H9 (cell line): ENCODE results near the gene TMEM272. TPM values are rescaled to one million over a fixed set of nuclear protein-coding genes. Genes with fewer than 3 reads are reported as not detected.

ENCODE experiments used
- DNase-seq: peaks from one replicate; pipeline ENCODE4 v3.0.0-alpha.2; 2017
- H2AFZ ChIP-seq: one replicate; pipeline ENCODE4 v1.6.1; 2013; ENCODE audit warnings: mild to moderate bottlenecking, low read length, control low read depth, moderate library complexity
- H2AK5ac ChIP-seq: 2 replicates; pipeline ENCODE4 v1.6.1; 2013; ENCODE audit warnings: low read length, control low read depth, mixed read lengths; ENCODE audit not compliant: insufficient read length
- H2BK120ac ChIP-seq: one replicate; pipeline ENCODE4 v1.6.1; 2013; ENCODE audit warnings: low read depth, mild to moderate bottlenecking, low read length, control low read depth, inconsistent platforms; ENCODE audit not compliant: poor library complexity, severe bottlenecking
- H2BK12ac ChIP-seq: 2 replicates; pipeline ENCODE4 v1.6.1; 2013; ENCODE audit warnings: low read length, control low read depth, mixed read lengths, low read depth; ENCODE audit not compliant: insufficient read length
- H2BK15ac ChIP-seq: 2 replicates; pipeline ENCODE4 v1.6.1; 2013; ENCODE audit warnings: low read depth, low read length, control low read depth
- H2BK20ac ChIP-seq: one replicate; pipeline ENCODE4 v1.6.1; 2013; ENCODE audit warnings: low read depth, mild to moderate bottlenecking, low read length, control low read depth, inconsistent platforms; ENCODE audit not compliant: poor library complexity, severe bottlenecking
- H2BK5ac ChIP-seq: 2 replicates; pipeline ENCODE4 v1.6.1; 2013; ENCODE audit warnings: low read length, control low read depth, mixed read lengths; ENCODE audit not compliant: insufficient read length
- H3K14ac ChIP-seq: 2 replicates; pipeline ENCODE4 v1.6.1; 2013; ENCODE audit warnings: low read length, control low read depth; ENCODE audit not compliant: insufficient read depth
- H3K18ac ChIP-seq: 2 replicates; pipeline ENCODE4 v1.6.1; 2013; ENCODE audit warnings: low read depth, mild to moderate bottlenecking, mixed read lengths, low read length, control low read depth; ENCODE audit not compliant: insufficient read length
- H3K23ac ChIP-seq: 2 replicates; pipeline ENCODE4 v1.6.1; 2013; ENCODE audit warnings: low read length, control low read depth, mixed read lengths, low read depth; ENCODE audit not compliant: insufficient read length
- H3K23me2 ChIP-seq: 2 replicates; pipeline ENCODE4 v1.6.1; 2013; ENCODE audit warnings: low read depth, mild to moderate bottlenecking, mixed read lengths, low read length, control low read depth; ENCODE audit not compliant: insufficient read length, poor library complexity, severe bottlenecking
- H3K27ac ChIP-seq: 2 replicates; pipeline ENCODE4 v1.5.1; 2013; ENCODE audit warnings: low read length, control low read depth, mixed read lengths, low read depth; ENCODE audit not compliant: insufficient read length
- H3K27me3 ChIP-seq: 2 replicates; pipeline ENCODE4 v1.6.1; 2013; ENCODE audit warnings: low read length, control low read depth, inconsistent platforms; ENCODE audit not compliant: insufficient read depth
- H3K4ac ChIP-seq: 2 replicates; pipeline ENCODE4 v1.6.1; 2013; ENCODE audit warnings: low read depth, mild to moderate bottlenecking, control low read depth, inconsistent platforms, low read length, moderate library complexity
- H3K4me1 ChIP-seq: 2 replicates; pipeline ENCODE4 v1.6.1; 2013; ENCODE audit warnings: low read length, control low read depth, inconsistent platforms; ENCODE audit not compliant: insufficient read depth
- H3K4me2 ChIP-seq: 2 replicates; pipeline ENCODE4 v1.6.1; 2013; ENCODE audit warnings: low read length, control low read depth, mixed read lengths; ENCODE audit not compliant: insufficient read length, insufficient read depth
- H3K56ac ChIP-seq: 2 replicates; pipeline ENCODE4 v1.6.1; 2013; ENCODE audit warnings: low read depth, mild to moderate bottlenecking, mixed read lengths, low read length, control low read depth; ENCODE audit not compliant: insufficient read length
- H3K79me1 ChIP-seq: 2 replicates; pipeline ENCODE4 v1.6.1; 2013; ENCODE audit warnings: low read depth, mild to moderate bottlenecking, moderate library complexity, low read length, control low read depth, inconsistent platforms; ENCODE audit not compliant: insufficient read depth, poor library complexity, severe bottlenecking
- H3K79me2 ChIP-seq: 2 replicates; pipeline ENCODE4 v1.6.1; 2013; ENCODE audit warnings: low read length, control low read depth, inconsistent platforms; ENCODE audit not compliant: insufficient read depth
- H3K9ac ChIP-seq: 2 replicates; pipeline ENCODE4 v1.6.1; 2013; ENCODE audit warnings: low read length, control low read depth, mixed read lengths; ENCODE audit not compliant: insufficient read length; ENCODE audit errors: extremely low read depth
- H3K9me3 ChIP-seq: one replicate; pipeline ENCODE4 v1.6.1; 2013; ENCODE audit warnings: low read depth, low read length, inconsistent platforms; ENCODE audit not compliant: control insufficient read depth
- H3T11ph ChIP-seq: one replicate; pipeline ENCODE4 v1.6.1; 2013; ENCODE audit warnings: mild to moderate bottlenecking, low read length, control low read depth, inconsistent platforms
- H4K20me1 ChIP-seq: one replicate; pipeline ENCODE4 v1.6.1; 2013; ENCODE audit not compliant: control insufficient read depth, insufficient read length, insufficient read depth
- H4K5ac ChIP-seq: 2 replicates; pipeline ENCODE4 v1.6.1; 2013; ENCODE audit warnings: low read depth, mild to moderate bottlenecking, mixed read lengths, low read length, control low read depth; ENCODE audit not compliant: insufficient read length
- H4K8ac ChIP-seq: replicated peaks from 2 replicates; pipeline ENCODE4 v1.6.1; 2013; ENCODE audit warnings: low read length, control low read depth, mixed read lengths, low read depth; ENCODE audit not compliant: insufficient read length
- H4K91ac ChIP-seq: 2 replicates; pipeline ENCODE4 v1.6.1; 2013; ENCODE audit warnings: low read depth, mild to moderate bottlenecking, moderate library complexity, mixed read lengths, low read length, control low read depth; ENCODE audit not compliant: insufficient read length
- H3K27ac Mint-ChIP-seq, 3 experiments: 2 replicates in 2 of 3; 3 replicates in 1 of 3; pipeline ENCODE4 v1.8.0; 2020 to 2021; ENCODE audit warnings: mixed read lengths in 3 of 3, mild to moderate bottlenecking in 1 of 3, moderate library complexity in 1 of 3
- H3K27me3 Mint-ChIP-seq: 2 replicates; pipeline ENCODE4 v1.8.0; 2021; ENCODE audit warnings: low read depth, mild to moderate bottlenecking, moderate library complexity, mixed read lengths
- H3K36me3 Mint-ChIP-seq, 3 experiments: 2 replicates in 2 of 3; 3 replicates in 1 of 3; pipeline ENCODE4 v1.8.0; 2020 to 2021; ENCODE audit warnings: low read depth in 3 of 3, mixed read lengths in 3 of 3; ENCODE audit not compliant: insufficient read depth in 1 of 3
- H3K4me1 Mint-ChIP-seq, 2 experiments: 2 replicates each; pipeline ENCODE4 v1.8.0; 2020; ENCODE audit warnings: mixed read lengths in 2 of 2
- H3K4me3 Mint-ChIP-seq, 2 experiments: 2 replicates in 1 of 2; 3 replicates in 1 of 2; pipeline ENCODE4 v1.8.0; 2020 to 2021; ENCODE audit warnings: mild to moderate bottlenecking in 2 of 2, mixed read lengths in 2 of 2, moderate library complexity in 1 of 2
- H3K9me3 Mint-ChIP-seq, 2 experiments: 2 replicates in 1 of 2; 3 replicates in 1 of 2; pipeline ENCODE4 v1.8.0; 2020; ENCODE audit warnings: mild to moderate bottlenecking in 2 of 2, mixed read lengths in 2 of 2, moderate library complexity in 1 of 2
- WGBS: extraction: QIAGEN DNeasy Blood & Tissue Kit; methylation state at CpG from one replicate; pipeline ENCODE4 v1.1.7; 2013; ENCODE audit warnings: missing lambda C conversion rate, low lambda C conversion rate, mixed read lengths; ENCODE audit not compliant: insufficient read length; ENCODE audit errors: extremely low coverage; 5-methylcytosine and 5-hydroxymethylcytosine counted together
- total RNA-seq: library from RNA; stranded (reverse); gene quantifications from 2 replicates; pipeline ENCODE4 v1.2.1, GENCODE V29; 2021
- TF ChIP-seq, protein P1 (sequence below): fragments of 200-600 bp; sonication (generic); conservative IDR thresholded peaks from 3 replicates; pipeline ENCODE4 v1.8.0; 2021; ENCODE audit warnings: antibody characterized with exemption, mild to moderate bottlenecking

TMEM272 gene
- total RNA-seq, 1 experiment from 2014 or later: not detected

DNA sequence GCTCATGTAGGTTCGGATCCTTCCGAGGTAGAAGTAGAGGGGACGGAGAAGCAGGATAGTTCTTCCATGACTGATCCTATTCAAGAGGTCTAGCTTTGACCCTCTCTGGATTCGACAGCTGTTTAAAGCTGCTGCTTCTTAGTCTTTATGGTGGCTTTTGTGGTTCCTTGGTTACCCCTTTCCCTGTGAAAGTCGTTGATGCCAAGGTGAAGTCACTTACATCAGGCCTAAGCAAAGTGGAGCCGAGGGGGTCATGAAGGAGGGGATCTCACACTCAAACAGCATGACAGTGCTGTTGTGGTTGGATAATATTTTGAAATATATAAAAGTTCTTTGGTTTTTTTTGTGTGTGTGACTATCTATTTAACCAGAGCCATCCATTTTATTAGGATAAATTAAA lies 24.9 kb upstream of the TMEM272 start:
- H2BK12ac ChIP-seq: no peak overlapping the region
- Mint-ChIP-seq H3K36me3 (no peaks in the 10 kb centered on the region), H3K4me3 (no peak overlapping the region), H3K9me3 (no peaks in the 10 kb centered on the region), H3K27me3 (peaks cover 5% of the 10 kb centered on the region), H3K27ac (no peak overlapping the region), H3K4me1 (no peaks in the 10 kb centered on the region)
- H2AK5ac ChIP-seq: no peak overlapping the region
- DNase-seq: no peak
- H3K14ac ChIP-seq: no peak overlapping the region
- no peak overlapping the region for H3K23ac ChIP-seq
- H4K91ac ChIP-seq: no peak overlapping the region
- no peak overlapping the region for H3K9ac ChIP-seq
- H2BK15ac ChIP-seq: no peak overlapping the region
- no peaks in the 10 kb centered on the region for H3K79me1 ChIP-seq
- no peaks in the 10 kb centered on the region for H3K27me3 ChIP-seq
- H3K4me1 ChIP-seq: no peaks in the 10 kb centered on the region
- H4K20me1 ChIP-seq: peaks cover 2% of the 10 kb centered on the region
- no peaks in the 10 kb centered on the region for H3K9me3 ChIP-seq
- H3K4me2 ChIP-seq: no peak overlapping the region
- H2BK20ac ChIP-seq: no peak overlapping the region
- no peak overlapping the region for H3K18ac ChIP-seq
- WGBS: no CpG with 5 or more reads among the region's 6 CpGs
- H2BK120ac ChIP-seq: no peak overlapping the region
- H3K27ac ChIP-seq: no peak overlapping the region
- no peak overlapping the region for H3T11ph ChIP-seq
- no peak overlapping the region for H3K56ac ChIP-seq
- H2BK5ac ChIP-seq: no peak overlapping the region
- no peak overlapping the region for H2AFZ ChIP-seq
- no peak overlapping the region for H4K8ac ChIP-seq
- TF ChIP-seq, protein P1, sequence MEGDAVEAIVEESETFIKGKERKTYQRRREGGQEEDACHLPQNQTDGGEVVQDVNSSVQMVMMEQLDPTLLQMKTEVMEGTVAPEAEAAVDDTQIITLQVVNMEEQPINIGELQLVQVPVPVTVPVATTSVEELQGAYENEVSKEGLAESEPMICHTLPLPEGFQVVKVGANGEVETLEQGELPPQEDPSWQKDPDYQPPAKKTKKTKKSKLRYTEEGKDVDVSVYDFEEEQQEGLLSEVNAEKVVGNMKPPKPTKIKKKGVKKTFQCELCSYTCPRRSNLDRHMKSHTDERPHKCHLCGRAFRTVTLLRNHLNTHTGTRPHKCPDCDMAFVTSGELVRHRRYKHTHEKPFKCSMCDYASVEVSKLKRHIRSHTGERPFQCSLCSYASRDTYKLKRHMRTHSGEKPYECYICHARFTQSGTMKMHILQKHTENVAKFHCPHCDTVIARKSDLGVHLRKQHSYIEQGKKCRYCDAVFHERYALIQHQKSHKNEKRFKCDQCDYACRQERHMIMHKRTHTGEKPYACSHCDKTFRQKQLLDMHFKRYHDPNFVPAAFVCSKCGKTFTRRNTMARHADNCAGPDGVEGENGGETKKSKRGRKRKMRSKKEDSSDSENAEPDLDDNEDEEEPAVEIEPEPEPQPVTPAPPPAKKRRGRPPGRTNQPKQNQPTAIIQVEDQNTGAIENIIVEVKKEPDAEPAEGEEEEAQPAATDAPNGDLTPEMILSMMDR: no peak
- H3K4ac ChIP-seq: no peak overlapping the region
- no peak overlapping the region for H4K5ac ChIP-seq
- no peaks in the 10 kb centered on the region for H3K79me2 ChIP-seq
- H3K23me2 ChIP-seq: no peaks in the 10 kb centered on the region
